Stimulated activated CD4-positive, alpha-beta T cell treated with anti-CD3 and anti-CD28 coated beads, Interleukin-1b, Interleukin-23, amount 100 ng/mL, for 24 hours (primary cell): ENCODE measurements around the gene HBM.
"Not testable (repeated sequence)": the region's sequence is repeated elsewhere in the genome, so short reads cannot be mapped to it uniquely, and the experiment has no call there.

ENCODE experiments used
- DNase-seq, 4 experiments: peaks; one replicate each; pipeline ENCODE4 v3.0.0-alpha.2; 2020; ENCODE audit warnings: low read depth in 4 of 4, low spot score in 1 of 4

The HBM gene

GRCh38 chr16:144797-145252 lies 21.0 kb upstream of the HBM start:
- DNase-seq = no peak

- no peak for DNase-seq
Measured at GRCh38 chr16:146646-147045, 19.1 kb upstream of the HBM start.

DNA sequence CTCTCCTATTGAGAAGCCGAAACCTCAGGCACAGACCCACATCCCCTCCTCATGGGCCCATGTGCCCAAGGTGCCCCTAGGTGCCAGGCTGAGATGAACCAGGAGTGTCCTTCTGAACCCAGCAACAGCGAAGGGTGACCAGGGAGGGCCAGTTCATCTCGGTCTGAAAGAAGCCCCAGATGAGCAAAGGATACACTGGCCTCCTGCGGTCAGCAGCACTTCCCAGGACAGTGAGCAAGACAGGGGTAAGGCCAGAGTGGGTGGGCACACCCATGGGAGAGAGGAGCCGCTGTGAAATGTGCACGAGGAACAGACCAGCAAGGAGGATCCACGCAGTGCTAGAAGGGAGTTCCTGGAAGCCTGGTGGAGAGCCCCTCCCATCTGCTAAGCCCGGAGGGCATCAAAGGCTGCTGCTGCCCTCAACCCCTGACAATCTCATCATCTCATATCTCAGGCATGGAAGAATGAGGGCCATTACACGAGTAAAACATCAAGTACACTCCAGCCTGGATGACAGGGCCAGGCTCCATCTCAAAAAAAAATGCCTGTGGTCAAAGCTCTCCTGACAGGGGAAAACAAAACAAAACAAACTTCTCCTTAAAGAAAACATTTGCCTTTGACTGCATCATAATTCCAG lies 16.6 kb upstream of the HBM start:
- DNase-seq = no peak

DNA sequence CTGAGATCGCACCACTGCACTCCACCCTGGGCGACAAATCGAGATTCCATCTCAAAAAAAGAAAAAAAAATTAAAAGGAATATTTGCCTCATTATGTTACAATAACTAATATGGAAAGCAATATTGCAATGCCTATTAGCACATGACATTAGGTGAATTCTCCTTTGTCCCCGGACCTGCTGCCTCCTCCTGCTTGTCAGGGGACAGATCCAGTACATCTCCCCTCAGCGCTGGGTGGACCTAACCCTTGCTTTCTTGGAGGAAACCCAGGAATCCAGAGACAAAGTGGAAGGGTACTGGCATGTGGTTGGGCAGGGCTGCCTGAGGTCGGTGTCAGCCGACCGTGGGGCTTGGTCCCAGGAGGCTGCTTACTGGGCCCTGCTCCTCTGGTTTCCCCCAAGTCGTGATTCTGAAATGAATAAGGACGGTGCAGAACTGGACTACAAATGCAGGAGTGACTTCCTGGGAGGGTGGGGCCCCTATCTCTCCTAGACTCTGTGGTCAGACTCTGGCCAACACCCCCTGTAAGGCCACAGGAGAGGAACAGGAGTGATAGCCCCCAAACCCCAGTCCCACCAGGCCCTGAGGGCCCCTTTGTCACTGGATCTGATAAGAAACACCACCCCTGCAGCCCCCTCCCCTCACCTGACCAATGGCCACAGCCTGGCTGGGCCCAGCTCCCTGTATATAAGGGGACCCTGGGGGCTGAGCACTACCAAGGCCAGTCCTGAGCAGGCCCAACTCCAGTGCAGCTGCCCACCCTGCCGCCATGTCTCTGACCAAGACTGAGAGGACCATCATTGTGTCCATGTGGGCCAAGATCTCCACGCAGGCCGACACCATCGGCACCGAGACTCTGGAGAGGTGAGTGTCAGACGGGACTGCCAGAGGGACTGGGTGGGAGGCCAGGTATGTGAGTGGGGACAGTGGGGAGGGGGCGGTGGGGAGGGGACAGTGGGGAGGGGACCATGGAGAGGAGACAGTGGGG lies 13.3 kb upstream of the HBM start, which contains the start of gene HBZ:
TSS of gene HBZ (plus strand) at position 504 of the 988 bp plus-strand sequence. CDS start at position 770, 266 bp downstream.
- no peak for DNase-seq

GRCh38 chr16:153129-153521 lies 12.7 kb upstream of the HBM start:
- not testable (repeated sequence) for DNase-seq

DNA sequence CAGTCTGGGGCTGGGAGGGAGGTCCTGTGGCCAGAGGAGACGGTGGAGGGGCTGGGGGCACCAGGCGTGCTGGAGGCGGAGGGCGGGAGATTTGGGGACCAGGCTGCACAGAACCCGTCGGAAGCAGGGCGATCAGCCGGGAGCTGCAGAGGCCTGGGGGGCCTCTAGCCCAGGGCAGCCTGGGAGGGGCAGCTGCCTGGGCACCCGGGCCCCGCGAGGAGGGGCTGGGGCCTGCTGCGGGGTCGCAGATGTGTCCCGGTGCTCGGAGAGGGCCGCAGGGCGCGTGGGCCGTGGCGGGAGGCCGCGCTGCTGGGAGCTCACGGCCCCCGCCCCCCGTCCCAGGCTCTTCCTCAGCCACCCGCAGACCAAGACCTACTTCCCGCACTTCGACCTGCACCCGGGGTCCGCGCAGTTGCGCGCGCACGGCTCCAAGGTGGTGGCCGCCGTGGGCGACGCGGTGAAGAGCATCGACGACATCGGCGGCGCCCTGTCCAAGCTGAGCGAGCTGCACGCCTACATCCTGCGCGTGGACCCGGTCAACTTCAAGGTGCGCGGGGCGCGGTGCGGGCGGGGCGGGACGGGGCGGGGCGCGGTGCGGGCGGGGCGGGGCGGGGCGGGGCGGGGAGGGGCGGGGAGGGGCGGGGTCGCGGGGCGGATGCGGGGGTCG lies 12.1 kb upstream of the HBM start:
- not testable (repeated sequence) for DNase-seq

DNA sequence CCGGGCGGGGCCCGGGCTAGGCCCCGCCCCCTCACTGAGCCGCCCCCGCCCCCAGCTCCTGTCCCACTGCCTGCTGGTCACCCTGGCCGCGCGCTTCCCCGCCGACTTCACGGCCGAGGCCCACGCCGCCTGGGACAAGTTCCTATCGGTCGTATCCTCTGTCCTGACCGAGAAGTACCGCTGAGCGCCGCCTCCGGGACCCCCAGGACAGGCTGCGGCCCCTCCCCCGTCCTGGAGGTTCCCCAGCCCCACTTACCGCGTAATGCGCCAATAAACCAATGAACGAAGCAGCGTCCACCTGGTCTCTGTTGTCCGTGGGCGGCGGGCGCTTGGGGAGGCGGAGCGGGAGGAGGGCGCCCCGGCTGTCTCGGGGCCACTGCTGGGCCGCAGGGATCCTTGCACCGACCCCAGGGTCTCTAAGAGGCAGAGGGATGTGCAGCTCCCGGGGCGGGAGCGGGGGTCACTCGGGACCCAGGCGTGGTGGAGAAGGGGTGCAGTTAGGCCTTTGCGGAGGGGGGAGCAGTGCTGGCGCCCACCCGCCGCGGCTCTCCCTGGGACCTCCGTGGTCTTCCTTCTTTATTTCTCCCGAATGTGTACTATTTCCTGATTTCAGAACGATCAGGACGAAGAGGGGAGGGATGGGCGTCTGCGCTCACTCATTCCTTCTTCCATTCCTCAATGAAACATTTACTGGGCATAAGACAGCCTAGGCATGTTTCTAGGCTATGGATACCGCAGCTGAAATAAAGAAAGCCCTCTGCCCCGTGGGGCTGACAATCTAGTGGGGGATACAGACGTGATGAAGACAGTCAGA lies 11.4 kb upstream of the HBM start:
- DNase-seq = no peak

GRCh38 chr16:155031-155398 lies 10.8 kb upstream of the HBM start:
- no peak for DNase-seq

- DNase-seq = no peak
Measured at GRCh38 chr16:159136-159849, 6.5 kb upstream of the HBM start.

DNA sequence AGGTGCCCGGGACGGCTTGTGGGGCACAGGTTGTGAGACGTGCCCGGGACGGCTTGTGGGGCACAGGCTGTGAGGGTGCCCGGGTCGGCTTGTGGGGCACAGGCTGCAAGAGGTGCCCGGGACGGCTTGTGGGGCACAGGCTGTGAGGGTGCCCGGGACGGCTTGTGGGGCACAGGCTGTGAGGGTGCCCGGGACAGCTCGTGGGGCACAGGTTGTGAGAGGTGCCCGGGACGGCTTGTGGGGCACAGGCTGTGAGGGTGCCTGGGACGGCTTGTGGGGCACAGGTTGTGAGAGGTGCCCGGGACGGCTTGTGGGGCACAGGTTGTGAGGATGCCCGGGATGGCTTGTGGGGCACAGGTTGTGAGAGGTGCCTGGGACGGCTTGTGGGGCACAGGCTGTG lies 5.5 kb upstream of the HBM start:
- not testable (repeated sequence) for DNase-seq

- no peak for DNase-seq
Measured at GRCh38 chr16:160691-161190, 5.0 kb upstream of the HBM start.

- no peak for DNase-seq
Measured at GRCh38 chr16:162271-162991, 3.3 kb upstream of the HBM start.

- DNase-seq = not testable (repeated sequence)
Measured at GRCh38 chr16:163139-163538, 2.6 kb upstream of the HBM start.

DNA sequence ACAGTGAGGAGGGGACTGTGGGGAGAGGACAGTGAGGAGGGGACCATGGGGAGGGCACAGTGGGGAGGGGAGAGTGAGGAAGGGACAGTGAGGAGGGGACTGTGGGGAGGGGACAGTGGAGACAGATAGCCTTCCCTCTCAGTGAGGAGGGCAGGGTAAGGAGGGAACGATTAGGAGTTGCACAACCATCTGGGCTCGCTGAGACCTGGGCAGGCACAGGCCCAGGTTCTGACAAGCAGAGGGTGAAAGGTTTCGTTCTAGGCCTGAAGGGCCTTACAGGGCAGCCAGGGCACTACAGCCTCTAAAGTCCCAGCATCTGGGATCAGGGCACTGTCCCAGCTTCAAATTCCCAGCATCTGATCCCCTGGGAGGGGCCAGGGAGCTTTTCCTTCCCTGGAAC lies 2.1 kb upstream of the HBM start:
- not testable (repeated sequence) for DNase-seq

- DNase-seq = not testable (repeated sequence)
Measured at GRCh38 chr16:164134-164823, 1.5 kb upstream of the HBM start.

DNA sequence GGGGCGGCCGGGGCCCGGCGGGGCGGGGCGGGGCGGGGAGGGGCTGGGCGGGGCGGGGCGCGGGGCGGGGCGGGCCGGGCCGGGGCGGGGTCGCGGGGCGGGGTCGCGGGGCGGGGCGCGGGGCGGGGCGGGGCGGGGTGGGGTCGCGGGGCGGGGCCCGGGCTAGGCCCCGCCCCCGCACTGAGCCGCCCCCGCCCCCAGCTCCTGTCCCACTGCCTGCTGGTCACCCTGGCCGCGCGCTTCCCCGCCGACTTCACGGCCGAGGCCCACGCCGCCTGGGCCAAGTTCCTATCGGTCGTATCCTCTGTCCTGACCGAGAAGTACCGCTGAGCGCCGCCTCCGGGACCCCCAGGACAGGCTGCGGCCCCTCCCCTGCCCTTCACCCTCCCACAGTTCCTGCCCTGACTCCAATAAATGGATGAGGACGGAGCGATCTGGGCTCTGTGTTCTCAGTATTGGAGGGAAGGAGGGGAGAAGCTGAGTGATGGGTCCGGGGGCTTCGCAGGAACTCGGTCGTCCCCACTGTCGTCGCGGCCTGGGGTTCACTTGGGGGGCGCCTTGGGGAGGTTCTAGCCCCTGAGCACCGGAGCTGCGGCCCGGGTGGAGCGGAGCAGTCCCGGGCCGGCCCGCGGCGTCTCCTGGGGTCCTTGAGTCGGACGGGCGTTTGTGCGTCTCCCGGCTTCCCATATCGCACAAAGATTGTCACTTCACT lies 795 bp upstream of the HBM start:
- no peak for DNase-seq

GRCh38 chr16:166375-167121 lies 770 bp downstream of the HBM start:
- no peak for DNase-seq
